22Rv1 (cell line): ENCODE data around the gene JMJD6.

Source experiments
- ZFX ChIP-seq: fragments of 450-650 bp; IDR thresholded peaks from 2 replicates; pipeline ENCODE4 v1.6.1; 2017; ENCODE audit warnings: antibody characterized with exemption, borderline replicate concordance
- TF ChIP-seq, protein P1 (sequence below): fragments of 450-650 bp; IDR thresholded peaks from 2 replicates; pipeline ENCODE4 v1.5.1; 2017; ENCODE audit warnings: mild to moderate bottlenecking

GRCh38 chr17:76685846-76686245 lies 40.6 kb downstream of the JMJD6 start:
- TF ChIP-seq, protein P1, sequence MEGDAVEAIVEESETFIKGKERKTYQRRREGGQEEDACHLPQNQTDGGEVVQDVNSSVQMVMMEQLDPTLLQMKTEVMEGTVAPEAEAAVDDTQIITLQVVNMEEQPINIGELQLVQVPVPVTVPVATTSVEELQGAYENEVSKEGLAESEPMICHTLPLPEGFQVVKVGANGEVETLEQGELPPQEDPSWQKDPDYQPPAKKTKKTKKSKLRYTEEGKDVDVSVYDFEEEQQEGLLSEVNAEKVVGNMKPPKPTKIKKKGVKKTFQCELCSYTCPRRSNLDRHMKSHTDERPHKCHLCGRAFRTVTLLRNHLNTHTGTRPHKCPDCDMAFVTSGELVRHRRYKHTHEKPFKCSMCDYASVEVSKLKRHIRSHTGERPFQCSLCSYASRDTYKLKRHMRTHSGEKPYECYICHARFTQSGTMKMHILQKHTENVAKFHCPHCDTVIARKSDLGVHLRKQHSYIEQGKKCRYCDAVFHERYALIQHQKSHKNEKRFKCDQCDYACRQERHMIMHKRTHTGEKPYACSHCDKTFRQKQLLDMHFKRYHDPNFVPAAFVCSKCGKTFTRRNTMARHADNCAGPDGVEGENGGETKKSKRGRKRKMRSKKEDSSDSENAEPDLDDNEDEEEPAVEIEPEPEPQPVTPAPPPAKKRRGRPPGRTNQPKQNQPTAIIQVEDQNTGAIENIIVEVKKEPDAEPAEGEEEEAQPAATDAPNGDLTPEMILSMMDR: no peak
- TF ChIP-seq ZFX: no peak
